ENCODE results near the gene ZNF639.

DNA sequence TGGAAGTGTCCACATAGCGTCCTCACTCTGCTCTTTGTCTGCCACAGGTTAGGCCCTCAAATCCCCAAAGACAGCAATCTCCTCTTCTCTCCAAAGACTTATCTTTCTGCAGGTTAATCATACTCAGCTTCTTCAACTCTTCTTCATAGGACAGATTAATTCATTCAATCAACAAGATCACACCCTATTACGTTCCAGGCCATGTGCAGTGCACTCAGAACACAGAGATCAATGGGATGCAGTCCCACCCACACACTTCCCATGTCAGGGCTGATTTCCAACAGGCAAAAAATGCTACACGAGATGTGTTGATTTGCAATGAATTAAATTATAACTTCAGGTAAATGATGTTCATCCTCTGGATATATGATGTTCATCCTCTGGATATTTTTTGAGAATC lies 33.5 kb upstream of the ZNF639 start:
- TF ChIP-seq, protein P1, sequence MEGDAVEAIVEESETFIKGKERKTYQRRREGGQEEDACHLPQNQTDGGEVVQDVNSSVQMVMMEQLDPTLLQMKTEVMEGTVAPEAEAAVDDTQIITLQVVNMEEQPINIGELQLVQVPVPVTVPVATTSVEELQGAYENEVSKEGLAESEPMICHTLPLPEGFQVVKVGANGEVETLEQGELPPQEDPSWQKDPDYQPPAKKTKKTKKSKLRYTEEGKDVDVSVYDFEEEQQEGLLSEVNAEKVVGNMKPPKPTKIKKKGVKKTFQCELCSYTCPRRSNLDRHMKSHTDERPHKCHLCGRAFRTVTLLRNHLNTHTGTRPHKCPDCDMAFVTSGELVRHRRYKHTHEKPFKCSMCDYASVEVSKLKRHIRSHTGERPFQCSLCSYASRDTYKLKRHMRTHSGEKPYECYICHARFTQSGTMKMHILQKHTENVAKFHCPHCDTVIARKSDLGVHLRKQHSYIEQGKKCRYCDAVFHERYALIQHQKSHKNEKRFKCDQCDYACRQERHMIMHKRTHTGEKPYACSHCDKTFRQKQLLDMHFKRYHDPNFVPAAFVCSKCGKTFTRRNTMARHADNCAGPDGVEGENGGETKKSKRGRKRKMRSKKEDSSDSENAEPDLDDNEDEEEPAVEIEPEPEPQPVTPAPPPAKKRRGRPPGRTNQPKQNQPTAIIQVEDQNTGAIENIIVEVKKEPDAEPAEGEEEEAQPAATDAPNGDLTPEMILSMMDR (IDR thresholded peaks at IDR 0.05) = no peak
- TF ChIP-seq POLR2A (IDR thresholded peaks at IDR 0.05) = no peak
